Measurements from ENCODE around the gene MKI67.
A peak's percentile ranks its signal among the peaks of the same experiment; 100 is the strongest.
"Not testable (repeated sequence)": the region's sequence is repeated elsewhere in the genome, so short reads cannot be mapped to it uniquely, and the experiment has no call there.

MKI67 gene

GRCh38 chr10:128172756-128173155, 46.5 kb upstream of the MKI67 start:
- no peak overlapping the region for H3K9ac ChIP-seq (ENCODE audit: low read depth, low read length, poor library complexity)
- H4K8ac ChIP-seq (ENCODE audit: low read depth, low read length) = no peak overlapping the region
- H3K4me1 ChIP-seq (ENCODE audit: control insufficient read depth in 2 of 2, insufficient read depth in 1 of 2, low read depth in 1 of 2, low read length in 2 of 2) = peaks cover 0 to 7% of the 10 kb centered on the region in 2 donors
- no peaks in the 10 kb centered on the region for H3K36me3 ChIP-seq (replicated peaks in 1 of 2; ENCODE audit: control insufficient read depth in 2 of 2, insufficient read depth in 2 of 2, low read length in 2 of 2)
- no peaks in the 10 kb centered on the region for H3K27me3 ChIP-seq (ENCODE audit: control insufficient read depth in 3 of 3, insufficient read depth in 3 of 3, low read depth in 1 of 3, low read length in 3 of 3)
- no peak overlapping the region for H3K4me2 ChIP-seq (ENCODE audit: insufficient read depth, low read length, poor library complexity, severe bottlenecking)
- no peak for DNase-seq (ENCODE audit: low spot score)
- no peak overlapping the region for H2AK5ac ChIP-seq (ENCODE audit: low read depth, low read length)
- no peak overlapping the region for H3K14ac ChIP-seq (ENCODE audit: low read length)
- no peak overlapping the region for H2BK5ac ChIP-seq (ENCODE audit: low read length)
- no peak overlapping the region for H4K91ac ChIP-seq (ENCODE audit: low read depth, low read length, poor library complexity)
- H2BK15ac ChIP-seq (ENCODE audit: low read length) = no peak overlapping the region
- H2AFZ ChIP-seq (ENCODE audit: low read length) = no peak overlapping the region
- no CpG with 5 or more reads among the region's 1 CpG for WGBS, 2 donors (ENCODE audit: extremely low coverage in 2 of 2, insufficient read length in 2 of 2, insufficient replicate concordance in 1 of 2)
- H3K79me1 ChIP-seq (ENCODE audit: low read depth, low read length) = no peaks in the 10 kb centered on the region
- H3K18ac ChIP-seq (ENCODE audit: low read length) = no peak overlapping the region
- H3K27ac ChIP-seq (replicated peaks; ENCODE audit: low read length) = no peak overlapping the region
- no peak overlapping the region for H3K4ac ChIP-seq (ENCODE audit: low read length)
- no peak overlapping the region for H2BK12ac ChIP-seq (ENCODE audit: low read length)
- no peak overlapping the region for H2BK120ac ChIP-seq (ENCODE audit: low read depth, low read length)
- no peak overlapping the region for H3K23ac ChIP-seq (ENCODE audit: low read depth, low read length, poor library complexity)
- peaks cover 0 to 2% of the 10 kb centered on the region in 2 donors for H3K9me3 ChIP-seq (replicated peaks in 1 of 2; ENCODE audit: control insufficient read depth in 2 of 2, insufficient read depth in 1 of 2, low read depth in 1 of 2, low read length in 2 of 2)
- no peak overlapping the region for H3K4me3 ChIP-seq (ENCODE audit: low read length in 2 of 2)

- WGBS, 2 donors (ENCODE audit: extremely low coverage in 2 of 2, insufficient read length in 2 of 2, insufficient replicate concordance in 1 of 2) = no CpG with 5 or more reads among the region's 8 CpGs
These were observed 43.7 kb upstream of the MKI67 start for GRCh38 chr10:128169811-128170379.

GRCh38 chr10:128167926-128168520, 41.8 kb upstream of the MKI67 start:
- no peak for DNase-seq (ENCODE audit: low spot score)
- H3K23ac ChIP-seq (ENCODE audit: low read depth, low read length, poor library complexity) = no peak overlapping the region
- H3K4me3 ChIP-seq (ENCODE audit: low read length in 2 of 2) = no peak overlapping the region
- H2BK12ac ChIP-seq (ENCODE audit: low read length) = no peak overlapping the region
- H2AFZ ChIP-seq (ENCODE audit: low read length) = no peak overlapping the region
- no peak overlapping the region for H3K27ac ChIP-seq (replicated peaks; ENCODE audit: low read length)
- no peak overlapping the region for H3K4me2 ChIP-seq (ENCODE audit: insufficient read depth, low read length, poor library complexity, severe bottlenecking)
- no peak overlapping the region for H3K9ac ChIP-seq (ENCODE audit: low read depth, low read length, poor library complexity)
- no peak overlapping the region for H3K14ac ChIP-seq (ENCODE audit: low read length)
- no peak overlapping the region for H4K8ac ChIP-seq (ENCODE audit: low read depth, low read length)
- peaks cover 0 to 14% (median 0%) of the 10 kb centered on the region in 3 experiments for H3K27me3 ChIP-seq (ENCODE audit: control insufficient read depth in 3 of 3, insufficient read depth in 3 of 3, low read depth in 1 of 3, low read length in 3 of 3)
- no CpG with 5 or more reads among the region's 3 CpGs for WGBS, 2 donors (ENCODE audit: extremely low coverage in 2 of 2, insufficient read length in 2 of 2, insufficient replicate concordance in 1 of 2)
- peaks cover 0 to 2% of the 10 kb centered on the region in 2 donors for H3K9me3 ChIP-seq (replicated peaks in 1 of 2; ENCODE audit: control insufficient read depth in 2 of 2, insufficient read depth in 1 of 2, low read depth in 1 of 2, low read length in 2 of 2)
- no peak overlapping the region for H3K4ac ChIP-seq (ENCODE audit: low read length)
- H3K36me3 ChIP-seq (replicated peaks in 1 of 2; ENCODE audit: control insufficient read depth in 2 of 2, insufficient read depth in 2 of 2, low read length in 2 of 2) = no peaks in the 10 kb centered on the region
- no peak overlapping the region for H3K18ac ChIP-seq (ENCODE audit: low read length)
- no peak overlapping the region for H2AK5ac ChIP-seq (ENCODE audit: low read depth, low read length)
- no peak overlapping the region for H2BK15ac ChIP-seq (ENCODE audit: low read length)
- H3K4me1 ChIP-seq (ENCODE audit: control insufficient read depth in 2 of 2, insufficient read depth in 1 of 2, low read depth in 1 of 2, low read length in 2 of 2) = peaks cover 4 to 7% of the 10 kb centered on the region in 2 donors
- no peak overlapping the region for H2BK120ac ChIP-seq (ENCODE audit: low read depth, low read length)
- no peak overlapping the region for H2BK5ac ChIP-seq (ENCODE audit: low read length)
- no peaks in the 10 kb centered on the region for H3K79me1 ChIP-seq (ENCODE audit: low read depth, low read length)
- H4K91ac ChIP-seq (ENCODE audit: low read depth, low read length, poor library complexity) = no peak overlapping the region

More at GRCh38 chr10:128169811-128170379, 43.7 kb upstream of the MKI67 start:
- Histone ChIP-seq H3K14ac (ENCODE audit: low read length) (no peak overlapping the region), H3K4me1 (ENCODE audit: control insufficient read depth in 2 of 2, insufficient read depth in 1 of 2, low read depth in 1 of 2, low read length in 2 of 2) (peaks cover 4 to 7% of the 10 kb centered on the region in 2 donors), H3K9me3 (replicated peaks in 1 of 2; ENCODE audit: control insufficient read depth in 2 of 2, insufficient read depth in 1 of 2, low read depth in 1 of 2, low read length in 2 of 2) (peaks cover 0 to 2% of the 10 kb centered on the region in 2 donors), H2BK12ac (ENCODE audit: low read length) (no peak overlapping the region), H3K27me3 (ENCODE audit: control insufficient read depth in 3 of 3, insufficient read depth in 3 of 3, low read depth in 1 of 3, low read length in 3 of 3) (peaks cover 0 to 2% (median 0%) of the 10 kb centered on the region in 3 experiments), H3K36me3 (replicated peaks in 1 of 2; ENCODE audit: control insufficient read depth in 2 of 2, insufficient read depth in 2 of 2, low read length in 2 of 2) (no peaks in the 10 kb centered on the region), H2BK15ac (ENCODE audit: low read length) (no peak overlapping the region), H3K27ac (replicated peaks; ENCODE audit: low read length) (no peak overlapping the region), H3K4ac (ENCODE audit: low read length) (no peak overlapping the region), H3K23ac (ENCODE audit: low read depth, low read length, poor library complexity) (no peak overlapping the region), H4K8ac (ENCODE audit: low read depth, low read length) (no peak overlapping the region), H2AK5ac (ENCODE audit: low read depth, low read length) (no peak overlapping the region), H2AFZ (ENCODE audit: low read length) (no peak overlapping the region), H3K4me2 (ENCODE audit: insufficient read depth, low read length, poor library complexity, severe bottlenecking) (no peak overlapping the region), H3K18ac (ENCODE audit: low read length) (no peak overlapping the region), H3K79me1 (ENCODE audit: low read depth, low read length) (no peaks in the 10 kb centered on the region), H2BK5ac (ENCODE audit: low read length) (no peak overlapping the region), H4K91ac (ENCODE audit: low read depth, low read length, poor library complexity) (no peak overlapping the region), H2BK120ac (ENCODE audit: low read depth, low read length) (no peak overlapping the region), H3K4me3 (ENCODE audit: low read length in 2 of 2) (no peak overlapping the region), H3K9ac (ENCODE audit: low read depth, low read length, poor library complexity) (no peak overlapping the region)
- DNase-seq (ENCODE audit: low spot score) = no peak

- not testable (repeated sequence) for H3K4me1 ChIP-seq (ENCODE audit: control insufficient read depth in 2 of 2, insufficient read depth in 1 of 2, low read depth in 1 of 2, low read length in 2 of 2); H3K4ac ChIP-seq (ENCODE audit: low read length); DNase-seq (ENCODE audit: low spot score); H4K91ac ChIP-seq (ENCODE audit: low read depth, low read length, poor library complexity); H2AFZ ChIP-seq (ENCODE audit: low read length); H3K27ac ChIP-seq (replicated peaks; ENCODE audit: low read length); H3K4me3 ChIP-seq (ENCODE audit: low read length in 2 of 2); H2BK120ac ChIP-seq (ENCODE audit: low read depth, low read length); H3K14ac ChIP-seq (ENCODE audit: low read length); H3K9me3 ChIP-seq (replicated peaks in 1 of 2; ENCODE audit: control insufficient read depth in 2 of 2, insufficient read depth in 1 of 2, low read depth in 1 of 2, low read length in 2 of 2); H3K79me1 ChIP-seq (ENCODE audit: low read depth, low read length); H3K4me2 ChIP-seq (ENCODE audit: insufficient read depth, low read length, poor library complexity, severe bottlenecking); H2BK15ac ChIP-seq (ENCODE audit: low read length); H2BK12ac ChIP-seq (ENCODE audit: low read length); H4K8ac ChIP-seq (ENCODE audit: low read depth, low read length); H3K23ac ChIP-seq (ENCODE audit: low read depth, low read length, poor library complexity); H2AK5ac ChIP-seq (ENCODE audit: low read depth, low read length); H3K36me3 ChIP-seq (replicated peaks in 1 of 2; ENCODE audit: control insufficient read depth in 2 of 2, insufficient read depth in 2 of 2, low read length in 2 of 2); H2BK5ac ChIP-seq (ENCODE audit: low read length)
- Histone ChIP-seq H3K18ac (ENCODE audit: low read length) (peak overlapping the region; percentile 39), H3K9ac (ENCODE audit: low read depth, low read length, poor library complexity) (peak overlapping the region; percentile 51), H3K27me3 (ENCODE audit: control insufficient read depth in 3 of 3, insufficient read depth in 3 of 3, low read depth in 1 of 3, low read length in 3 of 3) (peaks cover 0 to 14% (median 0%) of the 10 kb centered on the region in 3 experiments)
- no CpG with 5 or more reads among the region's 6 CpGs for WGBS, 2 donors (ENCODE audit: extremely low coverage in 2 of 2, insufficient read length in 2 of 2, insufficient replicate concordance in 1 of 2)
These were observed 40.9 kb upstream of the MKI67 start for GRCh38 chr10:128167123-128167522.
